IMR-90 (cell line): ENCODE results near the gene GFOD2. TPM values are rescaled to one million over a fixed set of nuclear protein-coding genes. Genes with fewer than 3 reads are reported as not detected.

ENCODE experiments used
- ATAC-seq: fragments of 200-7000 bp; cut with Tn5 transposase; 2 replicates; pipeline ENCODE4 v1.9.1; 2020; ENCODE audit warnings: low read depth, mild to moderate bottlenecking, moderate library complexity
- BruUV-seq: library from RNA; stranded (reverse); fragments of 400-500 nt; replicated peaks from 2 replicates; lab custom pipeline; 2021; lab: Mats Ljungman, UMichigan
- CTCF ChIA-PET: fragments of 300-600 bp; formaldehyde crosslinking; extraction: SDS; loops from one replicate; lab custom pipeline; 2021; ENCODE audit warnings: antibody characterized with exemption; lab: Yijun Ruan, JAX
- POLR2A ChIA-PET: fragments of 300-600 bp; sonication (Branson Sonifier 250); formaldehyde crosslinking; loops from one replicate; lab custom pipeline; 2022; ENCODE audit warnings: antibody characterized with exemption; ENCODE audit not compliant: unreplicated experiment; lab: Charles Lee
- DNase-seq: peaks from one replicate; pipeline ENCODE4 v3.0.0; 2013
- H2AFZ ChIP-seq: replicated peaks from 2 replicates; pipeline ENCODE3; 2013; ENCODE audit warnings: low read length, mild to moderate bottlenecking; ENCODE audit not compliant: poor library complexity
- H2AK5ac ChIP-seq: 2 replicates; pipeline ENCODE4 v1.6.1; 2013; ENCODE audit warnings: low read depth, low read length, inconsistent platforms
- H2AK9ac ChIP-seq: replicated peaks from 2 replicates; pipeline ENCODE3; 2013; ENCODE audit warnings: mild to moderate bottlenecking, low read depth, low read length, moderate library complexity; ENCODE audit not compliant: poor library complexity
- H2BK120ac ChIP-seq: 2 replicates; pipeline ENCODE4 v1.6.1; 2013; ENCODE audit warnings: low read depth, low read length, inconsistent platforms
- H2BK15ac ChIP-seq: 3 replicates; pipeline ENCODE4 v1.6.1; 2013; ENCODE audit warnings: low read depth, low read length, inconsistent platforms
- H2BK20ac ChIP-seq: 2 replicates; pipeline ENCODE4 v1.6.1; 2013; ENCODE audit warnings: low read depth, mild to moderate bottlenecking, inconsistent platforms, low read length, moderate library complexity
- H2BK5ac ChIP-seq: 2 replicates; pipeline ENCODE4 v1.6.1; 2013; ENCODE audit warnings: mild to moderate bottlenecking, low read depth, low read length, inconsistent platforms; ENCODE audit not compliant: poor library complexity, severe bottlenecking
- H3K14ac ChIP-seq: replicated peaks from 2 replicates; pipeline ENCODE4 v1.6.1; 2013; ENCODE audit warnings: low read depth, low read length, inconsistent platforms
- H3K18ac ChIP-seq: 2 replicates; pipeline ENCODE4 v1.6.1; 2013; ENCODE audit warnings: low read depth, low read length, control low read depth
- H3K23ac ChIP-seq: 2 replicates; pipeline ENCODE4 v1.6.1; 2013; ENCODE audit warnings: low read depth, low read length, inconsistent platforms
- H3K27ac ChIP-seq: 2 replicates; pipeline ENCODE4 v1.5.1; 2013; ENCODE audit warnings: mild to moderate bottlenecking, control low read depth, low read length; ENCODE audit not compliant: insufficient read depth
- H3K27me3 ChIP-seq: 2 replicates; pipeline ENCODE4 v1.6.1; 2013; ENCODE audit warnings: low read length; ENCODE audit not compliant: control insufficient read depth, insufficient read depth
- H3K36me3 ChIP-seq: 2 replicates; pipeline ENCODE4 v1.6.1; 2013; ENCODE audit warnings: low read length, mixed read lengths; ENCODE audit not compliant: control insufficient read depth, insufficient read depth
- H3K4ac ChIP-seq: 2 replicates; pipeline ENCODE4 v1.6.1; 2013; ENCODE audit warnings: low read depth, low read length, inconsistent platforms
- H3K4me1 ChIP-seq: 2 replicates; pipeline ENCODE4 v1.6.1; 2013; ENCODE audit warnings: low read length, mixed read lengths; ENCODE audit not compliant: control insufficient read depth, insufficient read depth
- H3K4me2 ChIP-seq: 2 replicates; pipeline ENCODE4 v1.6.1; 2013; ENCODE audit warnings: low read depth, mild to moderate bottlenecking, control low read depth, low read length, moderate library complexity
- H3K4me3 ChIP-seq: 2 replicates; pipeline ENCODE4 v1.5.1; 2013; ENCODE audit warnings: low read depth, mild to moderate bottlenecking, control low read depth, low read length, moderate library complexity; ENCODE audit not compliant: insufficient read depth
- H3K56ac ChIP-seq: 2 replicates; pipeline ENCODE4 v1.6.1; 2013; ENCODE audit warnings: low read length, inconsistent platforms; ENCODE audit not compliant: insufficient read depth; ENCODE audit errors: extremely low read depth
- H3K79me1 ChIP-seq, 2 experiments: 2 replicates each; pipeline ENCODE4 v1.6.1; 2013; ENCODE audit warnings: low read length in 2 of 2, inconsistent platforms in 1 of 2, low read depth in 1 of 2
- H3K9ac ChIP-seq: 2 replicates; pipeline ENCODE4 v1.6.1; 2013; ENCODE audit warnings: low read depth, low read length, control low read depth
- H3K9me1 ChIP-seq: 2 replicates; pipeline ENCODE4 v1.6.1; 2013; ENCODE audit warnings: low read length, inconsistent platforms; ENCODE audit not compliant: insufficient read depth
- H3K9me3 ChIP-seq: 2 replicates; pipeline ENCODE4 v1.6.1; 2013; ENCODE audit warnings: low read length; ENCODE audit not compliant: control insufficient read depth, insufficient read depth
- H4K20me1 ChIP-seq: 2 replicates; pipeline ENCODE4 v1.6.1; 2013; ENCODE audit warnings: low read length, inconsistent platforms; ENCODE audit not compliant: insufficient read depth
- H4K5ac ChIP-seq: 2 replicates; pipeline ENCODE4 v1.6.1; 2013; ENCODE audit warnings: mild to moderate bottlenecking, low read depth, low read length, control low read depth
- H4K8ac ChIP-seq, 2 experiments: 2 replicates each; pipeline ENCODE4 v1.6.1; 2013; ENCODE audit warnings: low read depth in 2 of 2, low read length in 2 of 2, control low read depth in 1 of 2, inconsistent platforms in 1 of 2
- H4K91ac ChIP-seq: 2 replicates; pipeline ENCODE4 v1.6.1; 2013; ENCODE audit warnings: low read depth, low read length, inconsistent platforms; ENCODE audit not compliant: insufficient read depth
- MXI1 ChIP-seq: IDR thresholded peaks from 2 replicates; pipeline ENCODE4 v1.6.1; 2012; ENCODE audit warnings: low read depth, mild to moderate bottlenecking, low read length, moderate library complexity, borderline replicate concordance
- WGBS, 2 experiments: methylation state at CpG; one replicate each; pipeline versions ENCODE4 v1.1.5 to v1.1.7; 2013; ENCODE audit warnings: missing lambda C conversion rate in 2 of 2; ENCODE audit not compliant: insufficient read length in 1 of 2; ENCODE audit errors: extremely low coverage in 2 of 2; 5-methylcytosine and 5-hydroxymethylcytosine counted together
- dilution Hi-C: fragments of 300-500 bp; cut with HindIII; formaldehyde crosslinking; loops from one replicate; pipeline ENCODE4 v1.14.3; 2018; ENCODE audit warnings: low sequenced_read_pairs; ENCODE audit not compliant: unreplicated experiment
- in situ Hi-C: fragments of 300-500 bp; cut with MboI; formaldehyde crosslinking; loops from 3 replicates; pipeline ENCODE4 v1.14.3; 2019; ENCODE audit warnings: low sequenced_read_pairs, inconsistent platforms, mixed read lengths
- intact Hi-C: fragments of 100-400 bp; cut with micrococcal nuclease; formaldehyde crosslinking; loops from 2 replicates; pipeline ENCODE4 v1.10.0; 2022
- polyA plus RNA-seq, 3 experiments: library from polyadenylated mRNA; depleted of rRNA; stranded (reverse); fragments of >200 nt; gene quantifications; 2 replicates each; pipeline ENCODE4 v1.2.3, GENCODE V29; 2012; ENCODE audit warnings: low replicate concordance in 1 of 3
- total RNA-seq: library from RNA; depleted of rRNA; stranded (reverse); fragments of >200 nt; gene quantifications from 2 replicates; pipeline ENCODE4 v1.2.3, GENCODE V29; 2012

GFOD2 gene
- total and polyA plus RNA-seq, 2 of the 4 experiments (the other 2 are of a cell fraction), result 12.3 to 18.1 TPM

GRCh38 chr16:67648088-67648763 is 70.9 kb downstream of the GFOD2 start:
- no peak overlapping the region for H4K8ac ChIP-seq
- peaks cover 79% of the 10 kb centered on the region for H3K27me3 ChIP-seq
- no peaks in the 10 kb centered on the region for H3K36me3 ChIP-seq
- ChIA-PET CTCF (no interaction called here), POLR2A (no interaction called here)
- H2BK15ac ChIP-seq, result no peak overlapping the region
- H2BK5ac ChIP-seq, result no peak overlapping the region
- no peak overlapping the region for H2AK9ac ChIP-seq
- no peak overlapping the region for H2BK20ac ChIP-seq
- no peaks in the 10 kb centered on the region for H3K9me3 ChIP-seq
- no peak overlapping the region for H3K4me3 ChIP-seq
- no peak overlapping the region for H3K23ac ChIP-seq
- no peaks in the 10 kb centered on the region for H3K4me1 ChIP-seq
- H3K79me1 ChIP-seq, result no peaks in the 10 kb centered on the region
- intact Hi-C loops (no loop called here), dilution Hi-C loops (no loop called here), in situ Hi-C loops (no loop called here)
- no peak overlapping the region for H3K18ac ChIP-seq
- no peak overlapping the region for H3K4me2 ChIP-seq
- H3K56ac ChIP-seq, result no peak overlapping the region
- no peak for ATAC-seq
- peaks cover 9% of the 10 kb centered on the region for H4K20me1 ChIP-seq
- H4K5ac ChIP-seq, result no peak overlapping the region
- no TSS peak for BruUV-seq
- no peak overlapping the region for H3K9ac ChIP-seq
- TF ChIP-seq MXI1, result no peak
- H3K27ac ChIP-seq, result no peak overlapping the region
- DNase-seq, result no peak
- no peak overlapping the region for H2BK120ac ChIP-seq
- 16% methylated on average over 30 of the region's 65 CpGs; no CpG with 5 or more reads in 1 of the 2 experiments for WGBS, 2 experiments
- no peak overlapping the region for H2AK5ac ChIP-seq
- no peak overlapping the region for H3K14ac ChIP-seq
- no peak overlapping the region for H4K91ac ChIP-seq
- no peak overlapping the region for H2AFZ ChIP-seq
- no peak overlapping the region for H3K4ac ChIP-seq
- H3K9me1 ChIP-seq, result no peaks in the 10 kb centered on the region
